Embryonic facial prominence (tissue), 1 donor: ENCODE data around the gene C1QC.

Experiments
- DNase-seq: peaks from one replicate; pipeline ENCODE4 v3.0.0-alpha.2; 2016; ENCODE audit errors: extremely low spot score

The C1QC gene

DNA sequence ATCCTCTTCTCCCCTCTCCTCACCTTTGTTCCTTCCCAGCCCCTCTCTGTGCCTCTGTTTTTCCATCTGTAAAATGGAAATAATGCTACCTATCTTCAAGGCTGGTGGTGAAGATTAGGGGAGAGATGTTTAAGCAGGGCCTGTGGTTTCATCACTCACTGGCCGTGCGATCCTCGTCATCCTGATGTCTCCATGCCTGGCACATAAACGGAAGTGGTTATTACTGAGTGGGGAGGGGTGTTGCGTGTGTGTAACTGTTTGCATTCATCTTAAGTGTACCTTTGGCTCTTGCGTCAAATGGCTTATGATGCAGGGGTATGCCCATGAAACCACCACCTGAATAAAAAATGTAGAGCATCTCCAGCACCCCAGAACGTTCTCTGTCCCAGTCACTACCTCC, 24.2 kb upstream of the C1QC start:
- no peak for DNase-seq

DNA sequence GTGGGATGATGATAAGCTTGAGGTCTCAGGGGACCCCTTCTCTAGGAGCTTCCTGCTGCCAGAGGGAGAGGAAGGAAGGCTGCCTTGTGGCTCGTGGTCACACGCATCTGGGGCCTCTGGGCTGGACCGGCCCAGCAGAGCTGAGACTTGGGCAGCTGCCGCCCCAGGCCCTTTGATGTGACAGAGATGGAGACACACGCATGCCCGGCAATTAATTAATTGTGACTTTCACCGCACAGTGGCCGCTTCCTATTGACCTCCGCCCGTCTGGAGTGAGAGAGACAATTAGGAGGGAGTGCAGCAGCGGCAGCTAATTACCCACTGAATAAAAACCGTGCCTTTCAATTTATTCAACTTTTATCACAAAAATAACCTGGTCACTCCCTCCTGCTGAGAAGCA, 23.6 kb upstream of the C1QC start:
- DNase-seq = no peak

GRCh38 chr1:22621761-22622160, 21.7 kb upstream of the C1QC start:
- no peak for DNase-seq

- DNase-seq = no peak
These were observed 18.0 kb upstream of the C1QC start for GRCh38 chr1:22625262-22625925.

DNA sequence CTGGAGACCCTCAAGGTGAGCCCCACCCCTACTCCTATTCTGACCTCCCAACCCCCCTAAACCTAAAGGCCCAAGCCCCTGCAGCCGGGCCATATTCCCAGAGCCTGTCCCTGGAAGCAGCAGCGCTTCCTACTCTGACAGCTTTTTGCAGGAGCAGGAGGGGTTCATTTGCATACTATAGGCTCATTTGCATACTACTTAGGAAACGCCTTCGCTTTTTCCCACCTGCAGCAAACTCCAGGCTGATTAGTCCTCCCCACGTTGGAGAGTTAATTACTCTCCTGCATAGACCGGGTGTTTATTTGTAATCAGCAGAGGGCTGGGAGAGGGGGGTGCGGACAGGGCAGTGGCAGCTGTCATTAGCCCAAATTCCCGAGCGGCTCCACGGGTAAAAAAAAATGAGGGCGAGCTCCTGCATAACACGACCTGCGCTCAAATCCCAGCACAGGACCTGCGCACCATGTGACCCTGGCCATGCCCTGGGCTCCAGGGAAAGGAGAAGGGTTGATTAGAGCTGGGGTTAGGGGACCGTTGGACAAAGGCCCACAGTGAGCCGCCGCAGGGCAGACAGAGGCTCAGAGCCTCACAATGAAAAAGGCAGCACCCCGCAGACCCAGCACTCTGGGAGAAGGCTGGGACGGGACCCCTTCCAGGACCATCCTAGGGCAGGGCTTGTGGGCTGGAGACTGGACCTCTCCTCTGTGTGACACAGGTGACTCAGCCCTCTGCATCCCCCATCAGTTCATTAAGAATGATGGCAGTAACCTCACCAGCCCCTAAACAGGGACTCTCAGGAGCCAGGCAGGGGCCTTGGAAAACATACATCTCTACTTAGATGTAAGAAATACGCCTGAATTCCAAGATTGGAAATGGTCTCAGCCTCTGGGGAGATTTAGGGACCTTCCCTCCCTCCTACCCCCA, 16.9 kb upstream of the C1QC start:
- DNase-seq = no peak

DNA sequence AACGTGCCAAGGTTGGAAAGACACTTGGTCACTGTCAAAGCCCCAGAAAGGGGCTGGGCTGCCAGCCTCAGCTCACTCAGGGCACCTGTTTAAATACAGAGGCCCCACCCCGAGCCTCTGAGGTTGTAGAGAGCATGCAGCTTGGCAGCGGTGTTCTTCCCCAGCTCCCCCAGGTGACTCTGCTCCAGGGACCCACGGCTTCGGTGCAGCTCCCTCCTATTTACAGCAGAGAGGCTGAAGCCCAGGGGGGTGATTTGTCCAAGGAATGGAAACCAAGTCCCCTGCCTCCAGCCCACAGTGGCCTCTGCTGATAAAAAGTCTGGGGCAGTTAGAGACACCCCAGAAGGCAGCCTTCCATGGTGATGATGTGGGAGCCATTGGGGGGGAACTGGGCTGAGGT, 16.1 kb upstream of the C1QC start:
- DNase-seq = no peak

DNA sequence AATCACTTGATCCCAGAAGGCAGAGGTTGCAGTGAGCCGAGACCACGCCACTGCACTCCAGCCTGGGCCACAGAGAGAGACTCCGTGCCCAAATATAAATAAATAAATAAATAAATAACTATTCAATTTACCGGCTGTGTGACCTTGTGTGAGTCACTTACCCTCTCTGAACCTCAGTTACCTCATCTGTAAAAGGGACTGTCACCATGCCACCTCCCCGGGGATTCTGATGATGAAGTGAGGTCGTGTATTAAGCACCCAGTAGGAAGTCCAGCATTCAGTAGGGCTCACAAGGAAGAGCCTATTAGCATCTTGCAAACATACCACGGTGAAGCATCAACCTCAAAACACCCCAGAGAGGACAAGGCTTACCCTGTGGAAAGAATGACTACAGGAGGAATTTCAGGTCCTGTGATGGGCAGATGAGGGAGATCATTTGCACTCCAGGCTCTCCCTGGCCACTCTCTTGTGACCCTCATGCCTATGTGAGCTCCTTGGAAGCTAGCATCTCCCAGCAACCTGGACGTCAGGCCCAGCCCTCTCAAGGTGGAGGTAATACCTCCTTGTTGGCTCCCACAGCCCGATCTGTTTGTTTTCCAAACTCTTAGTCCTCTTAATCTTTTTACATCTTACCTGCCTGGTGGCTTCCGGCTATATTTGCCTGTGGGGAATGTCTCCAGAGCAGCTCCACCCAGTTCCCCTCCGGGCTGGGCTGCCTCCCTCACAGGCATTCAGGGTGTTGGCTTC, 14.6 kb upstream of the C1QC start:
- DNase-seq = no peak

DNA sequence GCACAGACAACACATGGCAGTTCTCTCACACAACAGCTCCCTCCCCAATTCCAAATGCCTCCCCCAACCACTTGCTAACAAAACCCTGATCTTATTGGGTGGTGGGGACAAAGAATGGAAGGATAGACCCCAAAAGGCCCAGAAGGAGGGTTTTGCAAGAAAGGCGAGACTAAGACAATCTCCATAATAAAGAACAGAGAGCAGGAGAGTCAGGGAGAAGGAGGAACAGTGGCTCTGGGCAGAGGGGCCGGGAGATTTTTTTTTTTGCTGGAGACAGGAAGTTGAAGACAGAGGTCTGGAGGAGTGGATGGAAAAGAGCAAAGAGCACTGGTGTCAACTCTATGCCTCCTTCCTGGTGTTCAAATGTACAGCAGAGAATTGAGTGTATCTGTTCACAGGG, 13.5 kb upstream of the C1QC start:
- no peak for DNase-seq

DNA sequence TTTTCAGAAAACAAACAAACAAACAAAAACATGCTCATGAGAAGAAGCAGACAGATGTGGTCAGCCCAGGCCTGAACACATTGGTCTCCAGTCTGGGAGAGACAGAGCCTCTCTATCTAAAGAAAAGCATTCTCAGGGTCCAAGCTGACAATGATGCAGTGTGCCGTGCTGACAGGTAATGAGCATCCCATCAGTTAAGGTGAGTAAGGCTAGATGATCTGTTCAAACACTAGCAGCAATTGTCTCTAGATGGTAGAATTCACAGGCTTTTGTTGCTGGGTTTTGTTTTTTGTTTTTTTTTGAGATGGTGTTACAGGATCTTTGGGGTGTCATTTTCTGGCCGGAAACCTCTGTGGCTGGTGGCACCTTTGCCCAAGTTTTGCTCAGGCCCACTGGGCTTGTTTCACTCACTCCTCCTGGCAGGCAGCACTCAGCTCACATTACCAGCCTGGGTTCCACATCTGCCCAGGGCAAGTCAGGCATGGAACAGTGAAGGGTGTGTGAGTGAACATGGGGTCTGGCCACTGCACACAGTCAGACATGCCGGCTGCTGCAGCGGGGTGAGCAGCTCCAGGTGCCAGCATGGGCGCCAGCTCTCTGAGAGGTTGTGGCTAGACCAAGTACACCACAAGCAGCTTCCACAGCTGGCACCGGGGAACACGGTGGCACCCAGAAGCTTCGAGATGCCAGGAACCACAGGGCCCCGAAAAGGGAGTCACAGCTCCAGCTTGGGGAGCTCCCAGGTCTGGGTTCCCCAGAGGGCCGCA, 9.6 kb upstream of the C1QC start:
- no peak for DNase-seq

DNA sequence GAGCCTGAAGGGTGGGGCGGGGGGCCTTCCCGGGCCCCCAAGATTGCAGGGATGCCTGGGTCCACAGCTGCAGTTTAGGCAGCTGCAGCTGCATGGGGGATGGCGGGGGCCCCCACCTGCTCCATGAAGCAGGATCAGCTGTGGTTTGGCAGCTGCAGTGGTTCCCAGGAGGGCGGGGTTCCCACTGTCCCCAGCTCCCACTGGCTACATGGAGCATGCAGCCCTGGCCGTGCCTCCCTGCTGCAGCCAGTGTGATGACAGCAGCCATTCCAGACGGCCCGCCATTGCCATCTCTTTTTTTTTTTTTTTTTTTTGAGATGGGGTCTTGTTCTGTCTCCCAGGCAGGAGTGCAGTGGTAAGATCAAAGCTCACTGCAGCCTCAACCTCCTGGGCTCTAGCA, 8.0 kb upstream of the C1QC start:
- no peak for DNase-seq

- DNase-seq = no peak
These were observed 7.1 kb upstream of the C1QC start, which contains the start of gene C1QA for GRCh38 chr1:22636353-22636752. Gene C1QA (plus strand): TSS chr1:22636628. CDS start chr1:22637617, 989 bp downstream.

DNA sequence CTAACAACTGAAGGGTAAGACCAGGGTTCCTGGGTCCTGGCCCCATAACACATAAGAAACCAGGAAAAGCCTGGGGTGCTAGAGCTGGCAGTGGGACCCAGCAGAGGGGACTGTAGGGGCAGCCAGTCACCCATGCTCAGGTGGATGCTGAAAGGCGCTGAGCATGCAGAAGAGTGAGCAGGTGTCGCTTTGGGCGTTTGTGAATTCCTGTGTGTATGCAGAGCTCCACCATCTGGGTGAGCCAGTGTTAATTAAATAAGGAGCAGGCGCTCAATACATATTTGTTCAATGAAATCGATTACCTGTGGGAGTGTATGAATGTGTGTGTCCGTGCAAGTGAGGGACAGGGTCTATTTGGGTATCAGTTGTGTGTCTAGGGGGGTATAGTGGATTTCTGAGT, 6.5 kb upstream of the C1QC start:
- DNase-seq = no peak

DNA sequence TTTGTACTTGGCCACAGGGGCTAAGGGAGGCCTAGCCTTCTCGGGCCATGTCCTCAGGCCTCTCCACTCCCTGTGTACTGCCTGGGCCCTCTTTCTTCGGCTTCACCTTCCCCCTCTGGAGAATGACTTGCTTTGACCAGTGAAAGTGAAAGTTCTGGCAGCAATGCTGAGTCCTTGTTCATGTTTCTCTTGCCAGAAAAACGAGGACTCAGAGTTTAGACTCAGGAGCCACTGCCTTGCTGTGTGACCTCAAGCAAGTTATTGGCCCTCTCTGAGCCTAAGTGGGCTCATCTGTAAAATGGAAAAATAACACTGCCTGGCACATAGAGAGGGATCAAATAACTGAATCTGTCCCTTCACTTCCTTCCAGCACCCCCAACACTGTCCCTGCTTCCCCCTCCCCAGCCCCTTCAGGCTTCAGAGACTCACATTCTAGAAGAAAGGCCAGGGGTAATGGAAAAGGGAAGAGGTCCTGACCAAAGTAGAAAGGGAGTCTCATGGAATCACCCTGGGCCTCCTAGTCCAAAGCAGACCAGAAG, 5.5 kb upstream of the C1QC start:
- no peak for DNase-seq

- no peak for DNase-seq
These were observed 4.8 kb upstream of the C1QC start for GRCh38 chr1:22638476-22639234.

DNA sequence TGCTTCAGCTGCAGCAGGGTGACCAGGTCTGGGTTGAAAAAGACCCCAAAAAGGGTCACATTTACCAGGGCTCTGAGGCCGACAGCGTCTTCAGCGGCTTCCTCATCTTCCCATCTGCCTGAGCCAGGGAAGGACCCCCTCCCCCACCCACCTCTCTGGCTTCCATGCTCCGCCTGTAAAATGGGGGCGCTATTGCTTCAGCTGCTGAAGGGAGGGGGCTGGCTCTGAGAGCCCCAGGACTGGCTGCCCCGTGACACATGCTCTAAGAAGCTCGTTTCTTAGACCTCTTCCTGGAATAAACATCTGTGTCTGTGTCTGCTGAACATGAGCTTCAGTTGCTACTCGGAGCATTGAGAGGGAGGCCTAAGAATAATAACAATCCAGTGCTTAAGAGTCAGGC, 4.1 kb upstream of the C1QC start:
- DNase-seq = no peak

GRCh38 chr1:22641247-22641646, 2.2 kb upstream of the C1QC start:
- DNase-seq = no peak

DNA sequence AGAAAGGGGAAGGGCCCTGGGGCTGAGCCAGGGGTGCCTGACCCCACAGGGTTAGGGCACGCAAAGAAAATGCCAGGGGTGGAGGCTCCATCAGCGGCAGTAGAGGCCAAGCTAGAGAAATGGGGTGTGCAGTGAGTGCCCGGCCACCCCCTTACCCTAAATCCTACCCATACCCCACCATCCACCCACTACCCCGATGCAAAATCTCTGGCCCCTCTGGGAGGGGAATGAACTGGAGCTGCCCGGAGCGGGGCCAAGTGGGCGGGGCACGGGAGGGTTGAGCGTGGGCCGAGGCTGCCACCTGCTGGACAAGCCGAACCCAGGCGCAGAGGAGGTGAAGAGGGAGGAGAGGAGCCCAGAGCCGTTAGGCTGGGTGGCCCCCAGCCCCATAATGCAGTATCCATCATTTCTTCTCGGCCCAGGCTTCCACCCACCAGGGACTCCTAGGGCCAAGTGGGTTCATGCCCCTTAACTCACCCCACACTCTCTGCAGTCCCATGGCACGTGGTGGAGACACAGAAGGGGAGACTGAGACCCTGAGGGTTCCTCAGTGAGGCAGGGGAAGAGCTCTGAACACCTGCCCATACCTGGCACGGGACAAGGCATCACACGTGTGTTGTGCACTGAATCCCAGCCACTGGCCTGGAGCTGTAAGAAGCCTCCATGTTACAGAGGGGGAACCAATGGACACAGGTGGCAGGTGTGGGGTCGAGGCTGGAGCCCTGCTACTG, 1.4 kb upstream of the C1QC start:
- peak; percentile 22 for DNase-seq

- no peak for DNase-seq
These were observed 495 bp downstream of the C1QC start for GRCh38 chr1:22643928-22644327.

- DNase-seq = no peak
These were observed 2.5 kb downstream of the C1QC start for GRCh38 chr1:22645931-22646330.

DNA sequence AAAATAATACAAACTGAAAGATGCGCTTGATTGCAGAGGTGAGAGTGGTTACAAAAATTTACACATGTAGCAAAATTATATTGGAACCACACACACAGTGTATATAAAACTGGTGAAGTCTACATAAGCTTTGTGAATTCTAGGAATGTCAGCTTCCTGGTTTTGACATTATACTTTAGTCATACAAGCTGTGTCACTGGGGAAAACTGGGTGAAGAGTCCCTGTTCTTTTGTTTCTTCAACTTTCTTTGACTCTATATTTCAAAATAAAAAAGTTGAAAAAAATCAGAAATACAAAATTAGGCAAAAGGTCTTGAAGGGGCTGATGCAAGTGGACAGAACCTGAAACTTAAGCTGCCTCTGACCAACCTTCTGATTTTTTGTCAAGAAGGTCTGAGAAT, 3.0 kb downstream of the C1QC start:
- DNase-seq = no peak
